Epithelial cell of prostate (primary cell): ENCODE data around the gene DYNLL2.
A peak's percentile ranks its signal among the peaks of the same experiment; 100 is the strongest.
"Not testable (repeated sequence)": the region's sequence is repeated elsewhere in the genome, so short reads cannot be mapped to it uniquely, and the experiment has no call there.

Experiments
- DNase-seq: peaks from one replicate; pipeline ENCODE4 v3.0.0-alpha.2; 2011; ENCODE audit warnings: low read depth, low spot score
- H3K27ac ChIP-seq: fragments of 450-650 bp; 2 replicates; pipeline ENCODE4 v1.5.1; 2017; ENCODE audit warnings: mild to moderate bottlenecking

DYNLL2 gene

DNA sequence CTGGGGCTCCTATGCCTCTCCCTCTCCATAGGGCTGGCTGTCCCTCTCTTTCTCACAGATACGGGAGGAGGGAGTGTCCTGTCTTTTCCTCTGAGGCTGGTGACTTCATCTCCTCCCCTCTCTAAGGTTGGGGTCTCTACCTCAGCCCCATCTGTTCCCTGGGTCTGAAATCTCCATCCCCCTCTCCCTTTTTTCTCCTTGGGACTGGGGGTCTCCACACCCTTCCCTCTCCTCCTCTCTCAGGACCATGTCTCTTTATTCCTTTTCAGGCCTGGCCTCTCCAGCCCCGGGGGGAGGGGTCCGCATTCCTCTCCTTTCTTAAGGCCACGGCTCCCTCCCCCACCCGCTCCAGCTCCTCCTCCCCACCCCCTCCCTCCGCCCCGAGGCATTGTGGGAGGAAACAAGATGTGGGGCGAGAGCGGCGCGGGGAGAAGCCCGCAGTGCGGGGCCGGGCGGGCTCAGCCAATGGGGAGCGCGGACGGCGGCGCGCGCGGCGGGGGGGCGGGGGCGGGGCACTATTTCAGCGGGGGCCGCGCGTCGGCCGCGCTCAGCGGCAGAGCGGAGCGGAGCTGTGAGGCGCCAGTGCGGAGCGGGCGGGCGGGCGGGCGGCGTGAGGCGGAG, at the start of gene DYNLL2:
TSS of gene DYNLL2 (plus strand) at position 550 of the 621 bp plus-strand sequence. CDS start 3,672 bp downstream, outside the sequence.
- DNase-seq = peak; percentile 27
- peak within 1 kb of the TSS; percentile 36 for H3K27ac ChIP-seq

DNA sequence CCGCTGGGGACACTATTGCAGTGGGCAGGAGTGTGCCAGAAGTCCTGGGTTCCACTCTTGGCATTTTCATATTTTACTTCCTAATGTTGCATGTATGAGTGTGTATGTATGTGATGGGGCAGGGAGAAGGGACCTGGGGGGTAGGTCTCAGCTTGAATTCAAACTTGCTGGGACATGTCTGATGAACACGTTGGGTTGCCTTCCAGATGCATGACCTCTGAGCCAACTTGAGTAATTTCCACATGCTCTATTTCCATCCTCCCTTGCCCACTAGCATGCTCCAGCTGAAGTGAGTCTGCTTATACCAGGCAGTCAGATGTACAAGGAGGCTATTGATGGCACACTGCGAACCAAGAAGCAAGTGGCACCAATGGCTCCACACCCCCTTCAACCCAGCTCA, 43.2 kb upstream of the DYNLL2 start:
- peak; percentile 36 for DNase-seq
- H3K27ac ChIP-seq = no peak overlapping the region

GRCh38 chr17:58040386-58040785, 42.8 kb upstream of the DYNLL2 start:
- no peak for DNase-seq
- H3K27ac ChIP-seq = no peak overlapping the region

DNA sequence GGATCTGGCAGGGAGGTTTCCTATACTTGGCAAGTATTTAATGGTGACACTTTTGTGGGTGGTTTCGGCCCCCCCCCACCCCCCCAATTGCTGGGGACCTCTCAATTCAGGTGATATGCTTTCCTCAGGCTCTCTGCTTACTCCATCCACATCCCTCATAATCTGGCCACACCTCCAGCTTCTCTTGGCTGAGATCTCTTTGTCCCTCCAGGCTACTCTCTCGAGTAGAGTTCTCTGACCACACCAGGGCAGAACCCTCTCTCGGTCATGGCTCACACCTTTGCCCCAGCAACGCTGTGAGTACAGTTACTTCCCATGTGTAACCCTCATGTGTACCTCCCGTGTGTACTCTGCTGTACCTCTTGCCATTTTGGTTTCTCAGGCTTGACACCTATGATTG, 42.1 kb upstream of the DYNLL2 start:
- no peak overlapping the region for H3K27ac ChIP-seq
- DNase-seq = no peak

GRCh38 chr17:58043221-58044181, 39.7 kb upstream of the DYNLL2 start:
- no peak overlapping the region for H3K27ac ChIP-seq
- no peak for DNase-seq

GRCh38 chr17:58044256-58044655, 39.0 kb upstream of the DYNLL2 start:
- H3K27ac ChIP-seq, DNase-seq: not testable (repeated sequence)

DNA sequence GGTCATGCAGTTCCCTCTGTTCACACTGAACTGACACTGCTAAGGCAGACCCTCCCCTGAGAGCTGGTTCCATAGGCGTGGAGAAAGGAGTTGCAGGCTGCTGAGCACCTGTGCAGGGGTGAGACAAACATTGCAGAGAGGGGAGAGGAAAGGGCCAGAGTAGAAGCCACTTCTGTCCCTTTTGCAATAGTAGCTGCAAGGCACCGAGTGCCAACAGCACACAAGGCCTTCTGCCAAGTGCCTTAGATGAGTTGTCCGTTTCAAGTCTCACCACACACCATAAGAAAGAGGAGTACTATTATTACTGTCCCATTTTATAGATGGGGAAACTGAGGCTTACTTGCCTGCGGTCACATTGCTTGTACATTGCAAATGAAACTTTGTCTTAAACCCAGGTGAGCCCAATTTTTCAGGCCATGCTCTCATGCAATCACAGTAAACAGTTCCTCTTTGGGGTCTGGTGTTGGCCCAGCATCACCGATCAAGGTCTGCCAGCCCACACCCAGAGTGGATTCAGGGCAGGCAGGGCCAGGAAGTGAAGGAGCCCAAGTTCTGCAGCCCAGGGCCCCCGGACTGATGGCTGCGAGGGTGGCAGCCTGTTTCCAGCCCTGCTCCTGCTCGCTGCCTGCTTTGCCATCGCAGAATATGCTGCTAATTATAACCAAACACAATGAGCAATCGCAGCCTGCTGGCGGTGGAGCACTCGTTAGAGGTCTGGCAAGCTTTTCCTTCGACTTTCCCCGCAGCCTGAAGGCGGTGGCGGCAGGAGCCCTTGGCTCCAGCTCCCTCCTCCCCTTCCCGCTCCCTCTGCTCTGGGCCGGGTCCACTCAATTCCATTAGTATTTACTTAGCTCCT, 36.8 kb upstream of the DYNLL2 start:
- no peak for DNase-seq
- H3K27ac ChIP-seq = no peak overlapping the region

- H3K27ac ChIP-seq = no peak overlapping the region
Observed at GRCh38 chr17:58047376-58048150, 35.7 kb upstream of the DYNLL2 start.

DNA sequence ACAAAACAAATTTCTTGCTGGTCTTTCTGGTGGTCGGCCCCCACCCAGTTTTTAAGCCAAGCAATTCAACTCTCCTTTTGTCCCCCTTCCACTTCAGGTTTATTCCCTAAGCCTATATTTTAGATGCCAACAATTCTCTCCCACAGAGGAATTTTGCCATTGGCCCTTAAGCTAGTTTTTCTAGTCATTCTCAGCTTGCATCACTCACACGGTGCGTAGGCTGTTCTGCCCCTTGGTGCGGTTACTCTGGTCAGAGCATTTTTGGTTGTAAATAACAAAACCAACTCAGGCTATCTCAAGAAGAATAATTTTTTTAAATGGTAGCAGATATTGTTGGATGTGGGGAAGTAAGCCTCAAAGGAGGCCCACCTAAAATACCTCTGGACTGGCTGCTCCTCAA, 33.7 kb upstream of the DYNLL2 start:
- DNase-seq = no peak
- H3K27ac ChIP-seq = no peak overlapping the region

More at GRCh38 chr17:58047376-58048150, 35.7 kb upstream of the DYNLL2 start:
- DNase-seq = no peak

DNA sequence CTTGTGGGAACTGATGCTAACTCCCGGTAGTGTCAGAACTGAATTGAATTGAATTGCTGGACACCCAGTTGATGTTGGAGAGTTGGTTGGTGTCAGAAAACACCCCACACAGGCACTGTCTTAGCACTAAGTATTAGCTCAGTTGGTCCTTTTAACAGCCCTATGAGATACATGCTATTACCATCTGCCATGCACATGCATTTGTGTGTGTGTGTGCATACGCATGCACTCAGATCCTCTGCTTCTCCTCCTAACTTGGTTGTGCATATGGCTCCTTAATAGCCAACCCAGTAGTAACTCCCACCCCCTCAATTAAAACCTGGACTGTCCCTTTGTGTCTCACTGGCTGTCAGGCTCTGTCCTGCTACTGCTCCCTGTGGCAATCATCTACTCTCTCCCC, 32.3 kb upstream of the DYNLL2 start:
- DNase-seq = no peak

DNA sequence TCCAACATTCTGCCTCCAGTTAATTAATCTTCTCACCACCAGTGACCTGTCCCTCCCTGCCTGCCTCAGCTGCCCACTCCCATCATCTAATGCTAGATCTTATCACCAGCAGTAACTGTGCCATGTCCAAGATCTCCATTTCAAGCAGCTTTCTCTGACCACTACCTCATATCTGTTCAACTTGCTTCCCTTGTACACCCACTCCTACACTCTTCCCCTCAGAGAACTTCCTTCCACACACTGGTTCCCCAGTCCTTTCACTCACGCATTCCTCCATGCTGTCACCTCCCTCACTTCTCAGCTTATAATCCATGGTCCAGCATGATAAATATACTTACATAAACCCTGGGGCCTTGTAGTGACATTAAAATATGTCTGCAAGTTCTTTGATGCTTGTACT, 31.8 kb upstream of the DYNLL2 start:
- DNase-seq = no peak

More for the DNA sequence above, 32.3 kb upstream of the DYNLL2 start:
- no peak overlapping the region for H3K27ac ChIP-seq

DNA sequence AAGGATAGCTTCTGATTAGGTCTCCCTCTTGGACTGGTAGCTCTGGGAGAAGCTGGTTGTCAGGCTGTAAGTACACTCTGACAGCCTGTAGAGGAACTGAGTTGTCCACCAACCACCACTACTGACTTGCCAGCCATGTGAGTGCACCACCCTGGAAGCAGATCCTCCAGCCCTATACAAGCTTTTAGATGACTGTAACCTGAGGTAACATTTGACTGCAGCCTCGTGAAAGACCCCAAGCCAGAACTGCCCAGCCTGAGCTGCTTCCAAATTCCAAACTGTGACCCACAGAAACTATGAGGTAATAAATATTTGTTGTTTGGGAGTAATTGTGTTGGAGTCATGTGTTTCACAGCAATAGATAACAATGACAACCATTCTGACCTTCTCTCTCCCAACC, 30.8 kb upstream of the DYNLL2 start:
- DNase-seq = no peak
- H3K27ac ChIP-seq = no peak overlapping the region

More for the DNA sequence above, 31.8 kb upstream of the DYNLL2 start:
- H3K27ac ChIP-seq = no peak overlapping the region

DNA sequence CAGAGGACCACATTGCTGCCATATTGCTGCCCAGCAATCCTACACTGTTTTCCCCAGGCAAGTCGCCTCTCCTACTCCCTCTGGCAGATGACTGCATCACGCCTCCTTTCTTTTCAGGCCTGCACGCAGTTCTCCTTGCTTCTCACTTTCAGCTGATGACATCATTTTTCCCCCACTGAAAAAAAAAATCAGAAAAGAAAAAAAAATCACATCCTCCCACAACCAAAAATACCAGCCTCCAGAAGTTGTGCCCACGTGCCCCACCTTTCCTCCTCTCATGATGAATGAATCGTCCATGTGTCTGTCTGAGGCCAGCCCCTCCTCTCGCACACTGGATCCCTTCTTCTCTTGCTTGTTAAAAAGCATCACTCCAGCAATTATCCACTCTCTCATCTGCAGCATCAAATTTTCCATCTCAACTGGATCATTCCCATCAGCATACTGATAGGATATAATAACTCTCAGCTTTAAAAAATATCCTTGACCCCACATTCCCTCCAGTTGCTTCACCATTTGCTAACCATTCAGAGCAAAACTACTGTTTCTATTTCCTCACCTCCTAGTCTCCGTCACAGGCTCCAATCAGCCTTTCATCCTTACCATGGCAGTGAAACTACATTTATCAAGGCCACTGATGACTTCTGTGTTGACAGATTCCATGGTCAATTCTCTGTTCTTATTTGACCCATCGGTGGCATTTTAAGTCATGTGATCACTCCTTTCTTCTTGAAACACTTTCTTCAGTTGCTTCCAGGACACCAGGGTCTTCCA, 30.1 kb upstream of the DYNLL2 start:
- no peak overlapping the region for H3K27ac ChIP-seq
- no peak for DNase-seq

- H3K27ac ChIP-seq = no peak overlapping the region
- no peak for DNase-seq
Observed at GRCh38 chr17:58054641-58055040, 28.6 kb upstream of the DYNLL2 start.

- H3K27ac ChIP-seq = no peak overlapping the region
- DNase-seq = no peak
Observed at GRCh38 chr17:58056476-58056875, 26.7 kb upstream of the DYNLL2 start.

DNA sequence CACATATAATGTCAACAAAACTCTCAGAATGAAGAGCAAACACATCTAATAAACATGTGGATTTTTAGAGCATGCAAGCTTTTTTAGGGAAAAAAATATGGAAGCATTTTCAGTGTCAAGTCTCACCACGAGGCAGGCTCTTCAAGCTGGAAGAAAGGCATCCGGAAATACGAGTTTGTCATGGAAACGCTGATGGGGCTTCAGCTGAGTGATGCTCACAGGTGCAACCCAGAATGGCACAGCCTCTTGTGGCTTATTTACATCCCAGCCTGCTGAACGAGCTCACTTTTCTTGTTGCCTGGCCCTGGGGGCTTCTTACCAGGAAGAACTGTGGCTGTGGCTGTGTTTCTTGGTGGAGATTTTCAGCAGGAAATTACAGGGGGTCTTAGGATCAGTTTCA, 24.1 kb upstream of the DYNLL2 start:
- no peak for DNase-seq
- no peak overlapping the region for H3K27ac ChIP-seq

DNA sequence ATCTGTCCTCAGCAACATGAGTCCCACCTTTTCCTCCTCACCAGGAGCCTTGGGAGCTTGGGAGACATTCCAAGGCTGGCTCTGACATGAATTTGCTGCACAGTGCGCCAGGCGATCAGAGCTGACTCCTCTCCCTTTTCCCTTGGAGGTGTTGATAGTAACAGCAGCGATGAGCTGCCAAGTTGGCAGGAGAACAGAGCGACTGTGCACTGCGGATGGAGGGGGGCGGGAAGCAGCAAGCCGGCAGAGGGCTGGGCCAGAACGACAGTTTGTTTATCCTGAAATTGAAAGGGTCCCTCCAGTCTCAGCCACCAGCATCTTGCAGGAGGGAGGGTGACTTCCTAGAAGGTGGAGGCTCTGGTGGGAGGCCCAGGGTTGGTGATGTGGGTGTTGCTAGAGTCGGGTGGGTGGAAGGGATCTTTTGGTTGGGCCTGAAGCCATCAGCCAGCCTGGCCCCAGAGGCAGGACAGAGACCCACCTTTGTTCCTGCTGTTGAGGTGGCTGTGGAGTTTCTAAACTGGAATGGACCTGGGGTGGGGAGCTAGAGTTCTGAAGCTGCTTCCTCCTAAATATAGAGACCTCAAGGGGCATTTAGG, 22.5 kb upstream of the DYNLL2 start:
- no peak overlapping the region for H3K27ac ChIP-seq
- no peak for DNase-seq

DNA sequence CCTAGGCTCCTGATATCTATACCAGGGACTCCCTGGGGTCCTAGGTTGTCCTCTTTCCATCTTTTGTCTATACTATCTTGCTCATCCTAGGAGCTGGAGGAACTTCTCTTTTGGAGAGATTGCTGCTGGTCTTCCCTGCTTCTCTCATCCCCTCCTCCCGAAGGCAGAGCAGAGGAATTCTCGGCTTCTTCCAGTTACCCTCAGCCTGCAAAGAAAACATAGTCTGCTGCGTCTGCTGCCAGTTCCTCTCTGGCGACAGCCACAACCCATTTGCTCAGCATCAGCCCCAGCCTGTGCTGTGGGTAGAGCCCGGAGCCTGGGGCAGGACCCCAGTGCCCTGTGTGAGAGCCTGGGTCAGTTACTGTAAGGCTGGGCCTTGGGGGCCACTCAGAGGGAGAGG, 21.5 kb upstream of the DYNLL2 start:
- H3K27ac ChIP-seq = no peak overlapping the region
- no peak for DNase-seq

DNA sequence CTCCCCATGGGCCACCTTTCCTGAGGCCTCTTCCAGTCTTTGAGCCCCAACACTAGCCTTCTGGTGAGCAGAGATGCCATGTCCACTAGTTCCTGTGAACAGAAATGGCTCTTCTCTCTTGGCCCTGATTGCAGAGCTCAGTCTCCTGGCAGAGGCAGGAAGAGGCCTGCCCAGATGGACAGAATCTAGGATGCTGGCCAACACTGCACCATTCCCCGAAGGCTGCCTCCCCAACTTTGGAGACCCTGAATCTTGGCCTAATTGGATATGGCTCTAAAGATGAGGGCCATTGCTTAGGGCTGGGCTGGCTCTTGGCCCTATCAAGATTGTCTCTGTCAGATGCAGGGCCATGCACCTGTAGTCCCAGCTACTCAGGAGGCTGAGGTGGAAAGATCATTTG, 18.0 kb upstream of the DYNLL2 start:
- H3K27ac ChIP-seq = no peak overlapping the region
- DNase-seq = no peak
